ACC112 (cell line): ENCODE measurements around the gene SLC22A2.

Experiments used
- H2AFZ ChIP-seq: fragments of 200-600 bp; sonication (generic); one replicate; pipeline ENCODE4 v1.6.0; 2017; ENCODE audit warnings: antibody characterized with exemption, low read length; ENCODE audit not compliant: unreplicated experiment
- H3K27ac ChIP-seq: fragments of 200-600 bp; sonication (generic); 2 replicates; pipeline ENCODE4 v1.5.1; 2014; ENCODE audit warnings: low read depth, mild to moderate bottlenecking, antibody characterized with exemption, low read length, moderate library complexity
- H3K27me3 ChIP-seq: fragments of 200-600 bp; sonication (generic); 2 replicates; pipeline ENCODE4 v1.6.1; 2014; ENCODE audit warnings: mild to moderate bottlenecking, antibody characterized with exemption, low read length, moderate library complexity, mixed read lengths; ENCODE audit not compliant: insufficient read depth
- H3K36me3 ChIP-seq: fragments of 200-600 bp; sonication (generic); 2 replicates; pipeline ENCODE4 v1.6.1; 2016; ENCODE audit warnings: mild to moderate bottlenecking, antibody characterized with exemption, low read length, moderate library complexity, mixed read lengths; ENCODE audit not compliant: insufficient read depth
- H3K4me1 ChIP-seq: fragments of 200-600 bp; sonication (generic); one replicate; pipeline ENCODE4 v1.6.1; 2016; ENCODE audit warnings: low read length, mixed read lengths; ENCODE audit not compliant: insufficient read depth, unreplicated experiment, control insufficient read depth
- H3K4me3 ChIP-seq: fragments of 200-600 bp; sonication (generic); 2 replicates; pipeline ENCODE4 v1.5.1; 2014; ENCODE audit warnings: mild to moderate bottlenecking, low read depth, low read length
- H3K79me2 ChIP-seq: fragments of 200-600 bp; sonication (generic); one replicate; pipeline ENCODE4 v1.6.0; 2016; ENCODE audit warnings: low read length; ENCODE audit not compliant: control insufficient read depth, unreplicated experiment, insufficient read depth

SLC22A2 gene

DNA sequence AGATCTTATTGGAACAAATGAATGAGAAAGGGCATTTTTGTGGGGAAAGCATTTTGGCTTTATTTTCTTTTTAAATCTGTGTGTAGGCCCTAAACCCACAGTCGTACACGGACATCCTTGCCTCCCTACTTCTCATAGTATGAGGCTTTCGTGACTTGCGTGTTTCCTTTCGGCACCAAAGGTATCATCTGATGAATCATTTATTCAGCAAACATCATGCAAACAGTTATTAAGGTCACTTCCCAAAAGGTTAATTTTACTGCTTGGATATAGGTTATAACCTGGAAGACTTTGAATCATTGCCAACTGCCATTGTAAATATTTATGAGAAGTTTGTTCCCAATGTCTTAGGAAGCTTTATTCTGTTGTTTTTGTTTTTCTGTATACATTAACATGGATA lies 15.1 kb upstream of the SLC22A2 start:
- no peaks in the 10 kb centered on the region for H3K36me3 ChIP-seq
- H2AFZ ChIP-seq, result no peak overlapping the region
- H3K79me2 ChIP-seq, result no peaks in the 10 kb centered on the region
- peaks cover 4% of the 10 kb centered on the region; the same call in 1 of the 2 replicates for H3K27me3 ChIP-seq
- H3K4me1 ChIP-seq, result no peaks in the 10 kb centered on the region
- no peak overlapping the region for H3K27ac ChIP-seq
- H3K4me3 ChIP-seq, result no peak overlapping the region

DNA sequence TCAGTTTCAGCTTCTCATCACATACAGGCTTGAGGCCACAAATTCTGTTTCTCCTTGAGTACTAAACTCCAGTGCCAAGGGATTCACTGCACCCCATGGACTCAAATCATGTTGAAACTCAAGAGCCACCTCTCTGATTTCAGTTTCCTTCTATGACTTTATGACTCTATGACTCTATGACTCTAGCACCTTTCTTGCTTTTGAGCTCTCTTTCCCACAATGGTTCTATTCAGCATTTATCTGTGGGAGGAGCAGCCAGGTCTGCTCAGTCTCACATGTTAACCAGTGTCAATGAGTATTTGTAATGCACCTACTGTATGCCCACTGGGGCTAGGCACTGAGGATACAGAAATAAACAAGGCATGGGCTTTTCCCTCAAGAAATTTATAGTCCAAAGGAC lies 14.6 kb upstream of the SLC22A2 start:
- Histone ChIP-seq H3K27ac (no peak overlapping the region), H3K4me3 (no peak overlapping the region), H3K36me3 (no peaks in the 10 kb centered on the region), H3K79me2 (no peaks in the 10 kb centered on the region), H3K4me1 (no peaks in the 10 kb centered on the region), H3K27me3 (peaks cover 4% of the 10 kb centered on the region; the same call in 1 of the 2 replicates), H2AFZ (no peak overlapping the region)

DNA sequence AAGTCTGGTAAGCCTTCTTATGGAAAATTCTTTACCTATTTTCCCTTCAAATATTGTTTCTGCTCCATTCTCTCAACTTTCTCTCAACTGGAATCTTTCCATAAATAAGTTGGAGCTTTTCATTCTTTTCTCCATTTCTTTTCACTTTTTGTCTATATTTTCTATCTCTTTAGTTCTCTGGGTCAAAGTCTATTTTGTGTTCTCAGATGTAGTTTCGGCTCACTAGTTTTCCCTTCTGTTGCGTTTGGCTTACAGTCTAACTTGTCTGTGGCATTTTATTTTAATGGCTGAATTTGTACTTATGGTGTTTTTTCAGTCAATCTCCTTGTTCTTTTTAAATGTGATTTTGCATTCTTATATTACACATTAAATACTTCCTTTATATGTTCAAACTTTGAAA lies 14.1 kb upstream of the SLC22A2 start:
- no peak overlapping the region for H3K4me3 ChIP-seq
- no peak overlapping the region for H2AFZ ChIP-seq
- no peaks in the 10 kb centered on the region for H3K36me3 ChIP-seq
- H3K27me3 ChIP-seq, result peaks cover 4% of the 10 kb centered on the region; the same call in 1 of the 2 replicates
- no peak overlapping the region for H3K27ac ChIP-seq
- no peaks in the 10 kb centered on the region for H3K4me1 ChIP-seq
- H3K79me2 ChIP-seq, result no peaks in the 10 kb centered on the region

DNA sequence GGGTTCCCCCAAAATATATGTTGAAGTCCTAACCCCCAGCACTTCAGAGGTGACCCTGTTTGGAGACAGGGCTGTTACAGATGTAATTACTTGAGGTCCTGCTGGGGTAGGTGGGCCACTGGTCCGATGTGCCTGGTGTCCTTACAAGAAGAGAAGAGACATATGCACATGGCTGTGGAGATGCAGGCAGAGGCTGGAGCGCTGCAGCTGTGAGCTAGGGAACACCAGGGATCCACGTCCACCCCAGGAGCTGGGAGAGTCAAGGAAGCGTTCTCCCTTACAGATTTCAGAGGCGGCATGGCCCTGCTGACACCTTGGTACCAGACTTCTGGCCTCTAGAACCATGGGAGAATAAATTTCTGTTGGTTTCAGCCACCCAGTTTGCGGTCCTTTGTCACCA lies 11.7 kb upstream of the SLC22A2 start:
- no peak overlapping the region for H2AFZ ChIP-seq
- no peak overlapping the region for H3K27ac ChIP-seq
- peaks cover 4% of the 10 kb centered on the region; the same call in 1 of the 2 replicates for H3K27me3 ChIP-seq
- no peaks in the 10 kb centered on the region for H3K36me3 ChIP-seq
- no peak overlapping the region for H3K4me3 ChIP-seq
- H3K79me2 ChIP-seq, result no peaks in the 10 kb centered on the region
- H3K4me1 ChIP-seq, result peaks cover 5% of the 10 kb centered on the region

DNA sequence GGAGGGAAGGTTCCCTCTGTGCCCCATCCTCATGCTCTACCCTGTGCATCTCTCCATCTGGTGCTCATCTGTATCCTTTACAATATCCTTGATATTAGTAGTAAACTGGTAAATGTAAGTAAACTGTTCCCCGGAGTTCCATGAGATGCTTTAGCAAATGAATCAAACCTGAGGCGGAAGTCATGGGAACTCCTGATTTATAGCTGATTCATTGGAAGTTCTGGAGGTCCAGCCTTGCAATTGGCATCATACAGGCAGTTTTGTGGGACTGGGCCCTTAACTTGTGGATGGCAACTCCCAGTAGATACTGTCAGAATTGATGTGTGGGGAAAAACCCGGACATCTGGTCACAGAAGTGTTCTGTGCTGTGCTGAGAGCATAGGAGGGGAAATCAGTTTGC lies 11.2 kb upstream of the SLC22A2 start:
- H3K4me1 ChIP-seq, result peaks cover 5% of the 10 kb centered on the region
- H3K79me2 ChIP-seq, result no peaks in the 10 kb centered on the region
- H3K4me3 ChIP-seq, result no peak overlapping the region
- H2AFZ ChIP-seq, result no peak overlapping the region
- no peaks in the 10 kb centered on the region for H3K36me3 ChIP-seq
- peaks cover 4% of the 10 kb centered on the region; the same call in 1 of the 2 replicates for H3K27me3 ChIP-seq
- no peak overlapping the region for H3K27ac ChIP-seq

DNA sequence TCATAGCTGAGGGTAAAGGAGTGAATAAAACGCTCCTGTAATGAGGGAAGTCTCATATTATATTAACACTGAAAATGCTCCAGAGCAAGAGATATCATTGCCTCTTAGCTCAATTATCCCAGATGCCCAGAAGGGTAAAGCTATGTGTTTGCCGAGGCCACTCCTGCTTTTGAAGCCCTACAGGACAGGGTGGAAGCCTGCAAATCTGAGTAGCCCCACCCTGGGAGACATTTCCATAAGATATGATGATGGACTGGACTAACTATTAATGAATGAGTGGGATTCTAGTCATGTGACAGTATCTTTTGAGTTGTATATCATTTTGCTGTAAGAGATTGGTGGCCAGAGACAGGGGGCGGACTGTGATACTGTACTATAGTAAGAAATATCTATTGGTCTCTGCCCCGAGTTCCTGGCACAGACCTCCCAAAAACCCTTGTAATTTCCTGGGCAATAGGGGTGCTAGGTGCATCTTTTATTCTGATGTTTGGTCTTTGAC lies 10.5 kb upstream of the SLC22A2 start:
- no peak overlapping the region for H3K4me3 ChIP-seq
- no peaks in the 10 kb centered on the region for H3K36me3 ChIP-seq
- H3K27me3 ChIP-seq, result peaks cover 4% of the 10 kb centered on the region; the same call in 1 of the 2 replicates
- no peak overlapping the region for H3K27ac ChIP-seq
- H2AFZ ChIP-seq, result no peak overlapping the region
- peaks cover 5% of the 10 kb centered on the region for H3K4me1 ChIP-seq
- no peaks in the 10 kb centered on the region for H3K79me2 ChIP-seq

DNA sequence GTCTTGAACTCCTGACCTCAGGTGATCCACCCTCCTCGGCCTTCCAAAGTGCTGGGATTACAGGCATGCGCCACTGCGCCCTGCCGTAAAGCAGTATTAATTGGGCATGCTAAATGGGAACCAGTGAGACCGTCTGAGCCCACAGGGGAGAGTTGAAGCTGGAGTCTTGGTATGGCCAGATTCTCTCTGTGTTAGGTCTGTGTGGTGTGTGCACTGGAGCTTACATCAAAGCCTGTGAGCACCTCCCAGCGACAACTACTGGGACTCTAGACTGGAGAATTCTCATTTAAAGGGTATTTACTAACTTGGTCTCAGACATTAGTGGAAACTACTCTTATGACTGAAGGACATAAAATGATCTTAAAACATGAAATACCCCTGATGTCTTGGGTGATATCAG lies 8.5 kb upstream of the SLC22A2 start:
- Histone ChIP-seq H3K27ac (no peak overlapping the region), H2AFZ (no peak overlapping the region), H3K27me3 (peaks cover 4% of the 10 kb centered on the region; the same call in 1 of the 2 replicates), H3K79me2 (no peaks in the 10 kb centered on the region), H3K4me1 (peaks cover 5% of the 10 kb centered on the region), H3K36me3 (no peaks in the 10 kb centered on the region), H3K4me3 (no peak overlapping the region)

DNA sequence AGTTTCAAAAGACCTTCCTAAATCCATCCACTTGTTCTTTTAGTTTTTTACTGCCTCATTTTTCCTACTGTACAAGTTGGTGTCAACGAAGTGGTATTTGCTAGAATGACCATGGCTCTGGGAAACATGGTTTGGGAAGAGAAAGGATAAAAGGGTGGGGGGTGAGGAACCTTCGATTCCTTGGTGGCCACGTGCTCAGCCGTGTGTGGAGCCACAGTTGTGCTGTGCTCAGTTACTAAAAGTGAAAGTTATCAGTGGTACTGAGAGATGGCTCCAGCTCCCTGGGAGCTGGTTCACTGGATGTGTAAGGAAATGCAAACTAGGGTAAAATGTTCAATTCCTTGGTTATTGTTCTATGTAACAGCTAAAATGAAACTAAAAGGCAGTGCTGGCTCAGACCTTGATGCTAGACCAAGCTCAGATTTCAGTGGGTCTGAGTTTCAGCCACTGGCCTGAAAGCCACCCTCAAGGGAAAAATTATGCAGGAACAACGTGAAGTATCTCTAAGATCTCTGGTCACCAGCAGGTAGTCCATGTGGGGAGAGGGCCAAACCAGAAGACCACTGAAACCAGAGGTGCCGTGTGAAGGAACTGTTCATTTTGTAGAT lies 7.4 kb upstream of the SLC22A2 start:
- peaks cover 4% of the 10 kb centered on the region; the same call in 1 of the 2 replicates for H3K27me3 ChIP-seq
- no peak overlapping the region for H3K27ac ChIP-seq
- no peaks in the 10 kb centered on the region for H3K79me2 ChIP-seq
- H3K4me3 ChIP-seq, result peak overlapping the region; percentile 58
- H3K4me1 ChIP-seq, result peaks cover 5% of the 10 kb centered on the region
- H3K36me3 ChIP-seq, result no peaks in the 10 kb centered on the region
- H2AFZ ChIP-seq, result peak overlapping the region; percentile 85

DNA sequence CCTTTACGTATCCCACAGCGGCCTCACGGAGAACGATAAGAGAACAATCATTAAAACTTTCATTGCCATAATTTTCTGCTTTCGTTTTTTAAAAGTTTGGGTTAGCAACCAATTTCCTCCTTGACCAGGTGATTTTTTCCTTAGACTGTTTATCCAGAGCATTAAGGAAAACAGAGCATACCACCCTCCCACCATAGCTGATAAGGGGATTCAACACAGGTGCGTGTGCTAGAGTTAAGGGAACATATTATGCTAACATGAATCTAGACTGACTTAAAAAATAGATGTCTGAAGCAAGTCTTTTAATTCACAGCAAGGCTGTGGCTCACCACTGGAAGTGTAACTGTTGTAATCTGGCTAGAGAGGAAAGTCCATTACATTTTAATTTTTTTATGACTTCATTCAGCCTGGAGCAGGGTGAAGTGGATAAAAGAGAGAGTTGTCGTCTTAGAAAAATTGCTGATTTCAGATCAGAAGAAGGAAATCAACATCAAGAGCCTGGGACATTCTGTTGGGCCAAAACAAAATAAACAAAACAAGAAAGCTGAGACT lies 5.5 kb upstream of the SLC22A2 start:
- H3K4me1 ChIP-seq, result peaks cover 5% of the 10 kb centered on the region
- no peak overlapping the region for H3K27ac ChIP-seq
- no peaks in the 10 kb centered on the region for H3K27me3 ChIP-seq
- H3K36me3 ChIP-seq, result no peaks in the 10 kb centered on the region
- no peaks in the 10 kb centered on the region for H3K79me2 ChIP-seq
- H2AFZ ChIP-seq, result no peak overlapping the region
- no peak overlapping the region for H3K4me3 ChIP-seq

DNA sequence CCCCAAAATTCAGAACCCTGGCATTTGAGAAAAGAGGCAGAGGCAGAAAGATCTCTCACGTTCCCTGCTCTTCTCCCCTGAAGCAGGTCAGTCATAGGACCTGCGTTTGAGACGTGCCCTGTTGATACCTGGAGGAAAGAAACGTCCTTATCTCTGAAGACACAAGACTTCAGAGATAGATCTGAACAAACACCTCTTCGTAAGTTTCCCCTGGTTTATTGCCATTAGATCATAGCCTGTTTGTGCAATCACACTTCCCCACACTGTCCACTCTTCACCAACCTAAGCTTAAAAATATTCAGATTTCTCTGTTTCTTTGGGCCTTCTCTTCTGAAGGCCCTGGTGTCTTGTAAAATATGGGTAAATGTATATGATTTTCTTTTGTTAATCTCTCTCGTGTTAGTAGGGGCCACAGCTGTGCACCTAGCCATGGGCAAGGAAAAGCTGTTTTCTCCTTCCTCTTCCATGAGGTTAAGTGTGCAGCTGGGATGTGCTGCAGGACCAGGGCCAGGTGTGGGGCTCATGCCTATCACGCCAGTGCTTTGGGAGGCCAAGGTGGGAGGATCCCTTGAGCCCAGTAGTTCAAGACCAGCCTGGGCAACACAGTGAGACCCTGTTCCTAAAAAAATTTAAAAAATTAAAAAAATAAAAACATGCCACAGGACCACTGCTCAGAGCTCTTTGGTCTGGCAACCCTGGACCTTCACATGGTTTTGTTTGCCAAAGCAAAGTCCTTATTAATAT lies 4.7 kb upstream of the SLC22A2 start:
- peaks cover 5% of the 10 kb centered on the region for H3K4me1 ChIP-seq
- no peak overlapping the region for H3K4me3 ChIP-seq
- H3K36me3 ChIP-seq, result no peaks in the 10 kb centered on the region
- no peaks in the 10 kb centered on the region for H3K27me3 ChIP-seq
- H3K27ac ChIP-seq, result no peak overlapping the region
- H3K79me2 ChIP-seq, result no peaks in the 10 kb centered on the region
- H2AFZ ChIP-seq, result no peak overlapping the region
